GM21381 (cell line): ENCODE data around the gene EZR.

ENCODE experiments used
- ATAC-seq: cut with Tn5 transposase; IDR thresholded peaks from one replicate; pipeline ENCODE4 v1.9.1; 2021; ENCODE audit warnings: mild to moderate bottlenecking, moderate library complexity; ENCODE audit not compliant: unreplicated experiment

Gene EZR

GRCh38 chr6:158819213-158819976 is at the start of gene EZR:
EZR (minus strand) TSS chr6:158819368; CDS start chr6:158818093, 1,275 bp downstream.
- ATAC-seq, result peak; percentile 48

DNA sequence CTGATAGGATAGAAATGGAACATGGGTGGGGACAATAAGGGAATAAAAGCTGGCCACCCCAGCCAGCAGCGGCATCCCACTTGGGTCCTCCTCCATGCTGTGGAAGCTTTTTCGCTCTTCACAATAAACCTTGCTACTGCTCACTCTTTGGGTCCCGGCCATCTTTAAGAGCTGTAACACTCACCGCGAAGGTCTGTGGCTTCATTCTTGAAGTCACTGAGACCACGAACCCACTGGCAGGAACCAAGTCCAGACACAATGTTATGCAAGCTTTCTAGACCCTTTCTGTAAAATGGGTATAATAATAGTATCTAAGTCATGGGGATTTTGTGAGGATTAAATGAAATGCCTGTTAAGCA is 48.9 kb upstream of the EZR start:
- ATAC-seq, result no peak

- ATAC-seq, result no peak
These were observed 48.4 kb upstream of the EZR start for GRCh38 chr6:158867381-158868121.

DNA sequence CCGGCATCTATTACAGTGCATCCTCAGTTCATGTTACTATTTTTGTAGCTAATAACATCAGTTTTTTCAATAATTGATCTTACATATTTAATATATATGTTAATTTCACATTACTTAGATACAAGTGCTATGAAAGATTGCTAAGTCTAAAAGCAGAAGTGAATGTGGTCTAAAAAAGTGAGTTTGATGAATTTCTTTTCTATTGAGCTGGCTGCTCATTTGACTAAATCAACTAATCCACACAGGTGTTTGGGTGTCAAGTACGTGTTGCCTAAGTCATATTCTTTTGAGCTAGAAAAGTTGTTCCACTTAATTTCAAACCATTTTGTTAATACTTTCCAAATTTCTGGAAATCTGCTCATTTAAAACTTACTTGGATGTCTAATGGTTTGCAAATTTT is 46.6 kb upstream of the EZR start:
- ATAC-seq, result no peak

DNA sequence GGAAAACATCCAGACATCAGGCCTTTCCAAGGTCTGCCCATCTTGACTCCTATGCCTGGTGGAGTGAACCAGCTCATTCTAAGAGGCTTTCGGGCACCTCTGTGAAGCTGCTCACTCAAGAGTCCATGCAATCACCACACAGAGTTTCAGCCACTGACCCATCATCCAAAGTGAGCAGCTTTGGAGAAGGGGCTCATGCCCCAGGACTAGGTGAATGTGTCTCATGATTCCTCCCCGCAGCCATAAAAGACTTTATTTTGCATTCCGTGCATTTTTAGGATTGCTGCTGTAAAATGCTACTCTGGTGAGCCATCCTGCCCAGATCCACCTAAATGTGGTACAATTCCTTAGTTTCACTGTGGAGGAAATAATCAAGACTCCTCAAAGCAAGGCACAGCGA is 44.5 kb upstream of the EZR start:
- ATAC-seq, result no peak

GRCh38 chr6:158861686-158862381 is 42.7 kb upstream of the EZR start:
- ATAC-seq, result no peak

DNA sequence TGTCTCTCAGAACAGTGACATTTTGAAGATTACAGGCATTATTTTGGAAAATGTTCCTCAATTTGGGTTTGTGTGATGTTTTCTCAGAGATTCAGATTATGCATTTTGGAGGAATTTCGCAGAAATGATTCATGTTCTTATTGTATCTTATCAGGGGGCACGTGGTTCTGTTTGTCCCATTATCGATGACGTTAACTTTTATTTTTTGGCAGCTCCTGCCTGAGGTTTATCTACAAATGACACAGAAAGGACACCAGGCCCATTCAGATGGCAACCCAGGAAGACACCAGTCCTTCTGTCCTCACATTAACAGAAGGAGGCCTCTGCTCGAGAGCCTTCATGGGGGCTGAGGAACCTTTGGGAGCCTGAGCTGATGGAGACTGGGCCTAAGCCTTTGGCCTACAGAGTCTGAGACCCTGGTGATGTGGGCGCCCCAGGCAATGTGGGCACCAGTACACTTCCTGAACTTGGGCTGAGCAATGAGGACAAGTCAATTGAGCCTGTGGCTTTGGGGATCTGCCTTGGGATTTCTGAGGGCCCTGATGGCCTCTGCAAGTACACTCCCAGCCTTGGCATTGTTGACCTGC is 41.2 kb upstream of the EZR start:
- ATAC-seq, result no peak

DNA sequence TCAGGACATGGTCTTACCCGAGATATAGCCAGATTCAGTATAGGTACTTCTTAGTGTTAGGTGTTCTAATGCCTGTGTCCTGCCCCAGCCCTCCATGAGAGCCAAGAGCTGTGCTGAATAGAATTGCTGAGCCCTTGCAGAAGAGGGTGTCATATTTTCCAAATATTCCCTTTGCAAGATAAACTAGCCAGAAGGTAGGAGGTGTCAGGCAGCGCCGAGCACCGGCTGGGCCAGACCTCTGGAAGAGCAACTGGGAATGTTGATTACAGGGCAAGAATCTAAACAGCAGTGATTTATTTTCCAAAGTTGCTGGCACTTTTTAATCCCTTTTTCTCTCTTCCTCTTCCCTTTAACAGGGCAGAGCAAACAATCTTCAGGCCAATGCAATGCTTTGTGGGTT is 37.1 kb upstream of the EZR start:
- no peak for ATAC-seq

DNA sequence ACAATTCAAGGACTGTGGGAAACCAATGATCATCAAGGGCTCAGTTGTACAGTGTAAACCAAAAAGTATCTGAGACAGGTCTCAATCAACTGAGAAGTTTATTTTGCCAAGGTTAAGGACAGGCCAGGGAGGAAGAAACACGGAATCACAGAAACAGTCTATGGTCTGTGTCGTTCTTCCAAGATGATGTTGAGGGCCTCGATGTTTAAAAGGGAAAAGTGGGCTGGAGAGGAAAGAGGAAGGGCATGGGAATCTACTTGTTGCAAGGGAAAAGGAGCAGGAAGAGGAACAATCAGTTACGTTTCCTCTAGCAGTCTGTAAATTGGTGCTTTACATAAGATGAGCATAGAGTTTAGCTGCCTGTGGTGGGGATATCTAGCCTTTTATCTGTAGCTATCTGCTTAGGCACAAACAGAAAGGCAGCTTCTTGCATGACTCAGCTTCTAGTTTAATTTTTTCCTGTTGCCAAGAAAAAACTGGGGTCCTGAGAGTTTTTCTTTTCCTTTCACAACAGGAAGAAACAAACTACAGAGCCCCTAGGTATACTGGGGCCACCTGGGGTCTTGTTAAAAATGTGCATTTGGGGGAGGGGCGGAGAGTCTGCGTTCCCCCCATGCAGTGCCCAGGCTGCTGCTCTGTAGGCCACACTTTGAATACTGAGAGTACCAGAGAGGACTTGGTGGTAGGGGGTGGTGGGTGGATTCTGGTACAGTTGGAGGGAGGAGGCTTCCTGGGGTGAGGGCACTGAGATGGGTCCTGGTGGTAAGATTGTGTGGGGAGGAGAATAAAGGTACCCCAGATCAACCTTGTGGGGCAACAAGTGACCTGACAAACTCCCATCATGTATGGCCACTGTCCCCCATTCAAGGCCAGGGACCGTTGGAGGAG is 35.3 kb upstream of the EZR start:
- no peak for ATAC-seq

- no peak for ATAC-seq
These were observed 34.7 kb upstream of the EZR start for GRCh38 chr6:158853880-158854213.

DNA sequence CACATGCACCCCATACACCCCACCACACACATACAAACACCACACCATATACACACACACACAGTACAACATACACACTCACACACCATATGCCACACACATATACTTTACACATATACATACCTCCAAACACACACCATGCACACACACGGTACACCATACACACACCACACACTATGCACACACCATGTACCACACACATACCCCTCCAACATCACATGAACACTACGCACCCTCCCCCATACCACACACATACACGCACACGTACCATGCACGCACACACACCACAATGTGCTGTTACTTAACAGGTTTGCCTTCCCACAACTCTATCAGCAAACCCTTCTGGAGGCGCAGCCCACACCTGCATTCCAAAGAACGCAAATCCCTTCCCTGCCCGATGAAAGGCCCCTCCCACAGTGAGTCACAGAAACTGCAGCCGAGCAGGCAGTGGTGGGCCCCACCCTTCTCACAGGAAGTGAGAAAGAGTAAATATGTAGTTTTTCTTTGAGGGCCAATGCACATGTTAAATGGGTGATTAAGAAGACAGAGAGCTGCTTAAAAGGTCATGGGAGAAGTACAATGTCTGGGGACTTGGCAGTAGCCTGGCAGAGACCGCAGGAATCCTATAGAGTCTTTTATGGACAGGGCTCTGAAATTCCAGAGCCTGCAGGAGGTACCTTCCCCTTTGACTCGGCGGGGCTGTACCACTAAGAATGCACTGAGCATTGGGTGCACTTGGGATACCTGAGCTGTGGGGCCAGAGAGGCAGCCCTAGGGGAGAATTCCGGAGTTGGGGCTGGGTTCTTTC is 34.1 kb upstream of the EZR start:
- peak; percentile 93 for ATAC-seq

- ATAC-seq, result no peak
These were observed 33.3 kb upstream of the EZR start for GRCh38 chr6:158852312-158853071.

- no peak for ATAC-seq
These were observed 31.6 kb upstream of the EZR start for GRCh38 chr6:158850807-158851115.

DNA sequence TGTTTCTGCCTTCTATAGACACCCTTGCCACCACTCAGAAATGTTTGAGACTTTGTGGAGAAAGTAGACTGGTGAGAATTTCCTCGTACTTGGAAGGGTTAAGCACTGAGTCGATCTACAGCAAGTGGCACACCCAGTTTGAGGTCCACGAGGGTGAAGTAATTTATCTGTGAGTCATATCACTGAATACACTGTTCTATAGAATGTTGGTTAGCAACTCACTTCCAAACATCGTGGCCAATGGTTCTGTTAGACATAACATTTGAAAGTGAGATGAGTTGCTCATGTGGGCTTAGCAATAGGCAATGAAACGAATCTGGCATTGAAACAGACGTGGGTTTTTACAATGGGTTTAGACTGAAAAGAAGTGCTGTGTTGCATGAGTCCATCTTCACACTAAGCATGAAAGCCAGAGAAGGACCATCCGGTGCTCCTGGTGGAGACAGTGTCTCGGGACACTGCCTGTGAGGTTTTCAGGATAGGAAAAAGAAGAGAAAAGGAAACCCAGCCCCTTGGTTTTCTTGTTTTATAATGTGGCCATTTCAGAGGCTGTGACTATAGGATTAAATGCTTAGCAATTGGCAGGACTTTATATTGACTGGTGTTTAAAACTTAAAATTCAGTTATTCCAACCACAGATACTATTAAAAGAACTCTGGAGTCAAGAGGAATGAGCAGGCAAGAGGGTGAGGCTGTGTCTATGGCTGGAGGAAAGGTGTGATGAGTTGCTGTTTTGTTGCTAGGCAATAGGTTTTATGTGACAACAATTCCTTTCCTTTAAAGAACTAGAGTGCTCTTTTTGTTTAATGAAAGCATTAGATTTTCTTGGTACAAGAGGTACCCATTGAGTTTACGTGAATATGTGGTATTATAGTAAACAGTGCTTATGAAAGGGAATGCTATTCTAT is 31.0 kb upstream of the EZR start:
- ATAC-seq, result no peak

- no peak for ATAC-seq
These were observed 29.3 kb upstream of the EZR start for GRCh38 chr6:158848490-158848895.

- ATAC-seq, result no peak
These were observed 28.6 kb upstream of the EZR start for GRCh38 chr6:158847786-158848185.

DNA sequence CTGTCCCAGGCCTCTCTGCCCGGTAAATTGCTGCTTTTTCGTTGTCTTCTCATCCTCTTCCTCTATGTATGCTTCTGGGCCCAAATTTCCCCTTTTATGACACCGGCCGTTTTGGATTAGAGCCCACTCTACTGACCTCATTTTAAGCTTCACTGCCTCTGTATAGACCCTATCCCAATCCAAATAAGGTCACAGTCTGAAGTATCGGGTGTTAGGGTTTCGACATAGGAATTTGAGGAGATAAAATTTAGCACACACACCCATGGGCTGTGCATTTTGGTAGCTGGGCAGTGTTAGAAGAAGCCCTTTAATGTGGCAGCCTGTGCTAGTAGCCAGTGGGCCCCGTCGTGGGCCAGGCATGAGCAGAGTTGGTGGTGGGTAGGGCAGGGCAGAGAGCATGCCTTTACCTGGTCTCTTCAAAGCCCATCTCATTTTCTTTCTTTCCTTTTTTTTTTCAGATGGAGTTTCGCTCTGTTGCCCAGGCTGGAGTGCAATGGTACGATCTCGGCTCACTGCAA is 27.9 kb upstream of the EZR start:
- no peak for ATAC-seq
